Raji (cell line): ENCODE results near the gene POU2AF2.

ENCODE experiments used
- POLR2A ChIP-seq: IDR thresholded peaks from 2 replicates; pipeline ENCODE4 v1.6.1; 2011; ENCODE audit warnings: low read depth, low read length, control low read depth; ENCODE audit not compliant: insufficient read depth

Gene POU2AF2

DNA sequence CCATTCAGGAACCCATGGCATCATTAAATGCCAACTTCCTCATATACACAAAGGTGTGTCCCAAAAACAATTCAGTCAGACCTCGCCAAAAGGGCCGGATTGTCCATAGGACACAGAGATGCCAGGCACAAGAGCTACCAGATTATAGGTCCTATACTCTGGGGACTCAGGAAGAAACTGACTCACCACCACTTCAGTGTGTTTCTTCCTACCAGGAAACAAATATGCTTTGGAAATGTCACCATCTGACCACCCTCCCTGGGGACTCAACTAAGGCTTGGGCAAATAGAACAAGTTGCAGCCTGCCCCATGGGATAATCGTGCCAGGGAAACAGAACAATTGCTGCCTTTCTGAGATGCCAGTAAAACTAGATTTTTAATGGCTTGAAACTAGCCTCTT, 64.6 kb downstream of the POU2AF2 start:
- no peak for TF ChIP-seq POLR2A

DNA sequence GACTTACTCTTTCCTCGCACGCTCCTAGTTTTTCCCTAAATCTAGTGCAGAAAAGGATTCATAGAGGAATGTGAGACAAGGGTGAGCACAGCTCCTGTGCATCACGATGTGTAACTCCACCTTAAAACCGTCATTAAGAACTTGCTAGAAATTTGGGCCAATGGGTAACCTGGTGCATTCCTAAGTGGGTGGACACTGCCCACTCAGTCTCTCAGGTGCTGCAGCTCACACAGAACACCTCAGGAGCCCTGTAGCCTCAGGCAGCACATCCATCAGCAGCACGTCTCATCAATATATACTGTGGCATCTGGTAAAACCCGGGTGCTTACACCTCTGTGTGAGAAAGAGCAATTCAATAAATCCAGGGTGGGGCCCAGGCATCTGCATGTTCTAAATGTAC, 65.2 kb downstream of the POU2AF2 start:
- no peak for TF ChIP-seq POLR2A

DNA sequence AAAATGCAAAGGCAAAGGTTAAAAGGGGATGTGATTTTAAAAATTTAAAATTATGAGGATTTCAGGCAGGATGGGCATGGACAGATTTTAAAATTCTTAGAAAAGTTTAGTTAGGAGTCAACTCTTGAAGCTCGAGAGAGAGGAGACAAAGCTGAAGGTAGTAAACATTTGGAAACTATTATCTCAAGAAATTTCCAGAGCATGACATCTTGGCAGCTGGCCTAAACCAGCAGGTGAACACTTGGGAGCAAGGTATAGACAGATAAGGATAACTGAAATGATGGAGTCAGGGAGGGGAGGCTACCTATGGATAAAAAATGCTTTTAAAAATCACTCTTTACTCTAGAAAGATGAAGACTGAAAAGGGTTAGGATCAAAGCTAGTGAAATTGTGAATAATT, 66.6 kb downstream of the POU2AF2 start:
- no peak for TF ChIP-seq POLR2A

DNA sequence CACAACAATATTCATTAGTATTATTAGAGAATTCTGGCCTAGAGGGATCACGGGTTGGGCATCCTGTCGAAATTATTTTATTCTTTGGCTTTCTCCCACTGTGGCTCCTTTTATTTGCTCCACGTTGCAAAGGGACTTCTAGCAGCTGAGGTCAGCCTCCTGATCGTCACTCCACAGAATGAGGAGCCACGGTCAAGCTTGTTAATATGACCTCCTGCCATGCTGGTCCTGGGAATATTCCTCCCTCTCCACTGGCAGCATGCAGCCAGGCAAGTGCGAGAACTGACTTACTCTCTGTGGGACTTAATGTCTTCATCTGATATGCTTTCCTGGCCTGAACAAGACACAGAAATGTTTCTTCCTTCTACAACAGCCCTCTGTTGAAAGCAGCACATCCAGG, 73.8 kb downstream of the POU2AF2 start:
- no peak for TF ChIP-seq POLR2A

DNA sequence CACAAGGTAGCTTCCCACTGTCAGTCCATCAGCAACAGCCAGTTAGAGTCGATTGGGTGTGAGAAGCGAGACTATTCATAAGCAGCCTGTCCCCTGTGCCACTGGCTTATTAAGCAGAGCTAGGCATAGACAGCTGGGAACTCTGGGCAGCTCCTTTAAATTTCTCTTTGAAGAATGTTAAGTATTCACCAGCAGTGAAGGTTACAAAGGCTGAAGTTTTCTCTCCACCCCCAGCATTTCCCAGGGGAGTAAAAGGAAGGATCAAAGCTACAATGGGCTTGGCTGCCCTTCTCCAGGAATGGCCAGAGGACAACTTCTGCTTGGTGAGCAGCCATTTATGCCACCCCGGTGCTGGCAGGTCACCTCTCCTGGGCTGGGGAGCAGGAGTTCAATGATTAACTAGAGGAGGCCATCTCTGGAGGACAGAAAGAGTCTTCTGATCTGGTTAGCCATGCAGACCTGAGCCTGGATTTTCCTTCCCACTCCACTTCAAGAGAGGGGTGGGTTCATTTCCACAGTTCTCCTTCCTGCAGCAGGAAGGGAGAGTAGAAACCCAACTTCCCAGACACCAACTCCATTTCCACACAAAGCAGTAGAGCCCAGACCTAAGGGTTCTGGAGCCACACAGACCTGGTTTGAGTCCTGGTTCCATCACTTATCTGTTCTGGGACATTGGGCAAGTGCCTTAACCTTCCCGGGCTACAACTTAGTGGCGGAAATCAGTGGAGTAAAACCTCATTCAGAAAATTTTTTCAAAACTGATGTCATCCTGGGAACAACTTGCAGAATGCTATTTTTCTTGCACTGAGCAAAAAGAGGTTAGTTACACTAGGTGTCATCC, 75.4 kb downstream of the POU2AF2 start:
- no peak for TF ChIP-seq POLR2A

DNA sequence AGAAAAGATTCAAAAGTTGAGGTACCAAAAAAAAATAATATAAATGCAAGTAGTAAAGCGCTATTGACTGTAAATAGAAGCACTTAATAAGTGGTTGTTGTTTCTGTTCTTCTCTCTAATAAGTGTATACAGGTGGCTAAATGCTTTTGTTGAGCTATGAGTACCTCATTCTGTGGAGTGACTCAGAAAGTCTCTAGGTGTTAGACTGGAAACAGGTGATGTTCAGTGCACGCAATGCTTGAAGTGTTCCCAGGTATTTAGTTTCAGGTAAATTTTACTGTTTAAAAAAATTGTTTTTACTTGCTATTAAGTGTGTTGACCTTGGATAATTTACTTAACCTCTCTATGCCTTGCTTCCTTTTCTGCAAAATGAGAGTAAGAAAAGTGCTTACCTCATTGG, 77.0 kb downstream of the POU2AF2 start:
- TF ChIP-seq POLR2A, result no peak

DNA sequence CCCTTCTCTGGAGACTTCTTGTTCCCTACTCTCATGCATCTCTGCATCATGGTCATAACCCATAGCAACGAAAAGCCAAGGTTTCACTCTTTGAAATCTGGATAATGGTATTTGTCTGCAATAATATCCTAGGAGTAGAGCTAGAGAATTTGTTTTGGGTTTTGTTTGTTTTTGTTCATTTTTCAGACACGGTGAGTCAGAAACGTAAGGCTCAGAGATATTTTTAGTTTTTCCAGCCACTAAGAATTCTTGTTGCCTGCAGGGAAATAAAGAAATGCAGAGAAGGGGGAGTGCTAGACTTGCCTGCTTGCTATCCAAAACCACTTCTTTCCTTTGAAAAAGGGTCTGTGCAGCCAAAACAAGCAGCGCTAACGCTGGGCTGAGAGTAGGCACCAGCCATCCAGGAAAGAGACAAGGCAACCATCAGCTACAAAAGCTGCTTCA, 78.8 kb downstream of the POU2AF2 start:
- no peak for TF ChIP-seq POLR2A

DNA sequence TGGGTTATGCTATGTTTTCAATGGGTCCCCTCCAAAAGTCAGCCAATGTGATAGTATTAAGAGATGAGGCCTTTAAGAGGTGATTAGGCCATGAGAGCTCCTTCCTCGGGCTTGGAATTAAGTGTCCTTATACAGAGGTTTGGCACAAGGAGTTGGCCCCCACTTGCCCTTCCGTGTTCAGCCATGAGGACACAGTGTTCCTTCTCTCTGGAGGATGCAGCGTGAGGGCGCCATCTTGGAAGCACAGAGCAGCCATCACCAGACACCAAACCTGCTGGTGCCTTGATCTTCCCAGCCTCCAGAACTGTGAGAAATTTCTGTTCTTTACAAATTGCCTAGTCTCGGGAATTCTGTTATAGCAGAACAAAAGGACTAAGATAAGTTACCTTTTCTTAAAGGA, 79.7 kb downstream of the POU2AF2 start:
- TF ChIP-seq POLR2A, result no peak

DNA sequence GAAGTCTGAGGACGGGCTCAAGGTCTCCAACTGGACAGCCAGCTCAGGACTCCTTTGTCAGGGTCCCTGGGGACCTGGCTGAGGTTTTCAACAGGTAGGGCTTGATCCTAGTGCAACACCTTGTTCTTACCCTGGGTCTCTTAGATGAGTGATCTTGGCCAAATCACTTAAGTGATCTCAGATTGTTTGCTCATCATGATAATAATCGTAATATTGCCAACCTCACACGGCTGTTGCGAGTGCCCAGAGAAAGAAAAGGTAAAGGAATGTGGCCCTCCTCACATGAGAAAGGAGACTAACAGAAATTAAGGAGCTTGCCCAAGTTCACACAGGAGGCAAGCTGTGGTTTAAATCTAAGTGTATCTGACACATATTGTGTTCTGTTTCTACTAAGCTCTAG, 81.3 kb downstream of the POU2AF2 start:
- TF ChIP-seq POLR2A, result no peak

DNA sequence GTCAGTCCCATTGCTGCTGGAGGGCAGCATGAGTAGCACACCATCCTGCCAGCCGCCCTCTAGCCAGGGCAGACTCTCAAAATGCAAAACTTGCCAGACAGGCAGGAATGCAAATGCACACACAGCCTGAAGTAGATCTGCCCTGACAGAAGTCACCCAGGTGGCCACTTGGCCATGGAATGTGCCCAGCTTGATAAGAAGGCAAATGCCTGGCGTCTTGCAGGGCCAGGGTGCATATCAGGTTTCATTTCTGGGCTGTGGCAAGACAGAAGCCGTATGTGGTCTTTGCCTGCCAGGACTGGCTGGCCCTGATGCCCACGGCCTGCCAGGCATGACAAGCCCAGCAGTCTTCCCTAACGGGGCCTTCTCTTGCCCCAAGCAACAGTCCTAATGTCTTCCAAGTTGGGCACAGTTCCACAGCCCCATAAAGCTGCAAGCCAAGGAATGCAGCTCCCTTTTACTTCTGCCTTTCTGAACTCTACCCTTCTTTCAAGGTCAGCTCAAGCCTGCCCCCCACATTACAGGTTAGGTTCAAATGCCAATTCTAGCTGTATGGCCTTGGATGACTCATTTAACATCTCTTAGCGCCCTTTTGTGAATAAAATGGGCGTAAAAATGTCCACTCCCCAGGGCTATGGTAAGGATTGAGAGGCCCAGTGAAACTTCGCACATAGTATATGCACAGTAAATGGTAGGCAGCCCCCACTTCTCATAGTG, 82.5 kb downstream of the POU2AF2 start:
- TF ChIP-seq POLR2A, result no peak

DNA sequence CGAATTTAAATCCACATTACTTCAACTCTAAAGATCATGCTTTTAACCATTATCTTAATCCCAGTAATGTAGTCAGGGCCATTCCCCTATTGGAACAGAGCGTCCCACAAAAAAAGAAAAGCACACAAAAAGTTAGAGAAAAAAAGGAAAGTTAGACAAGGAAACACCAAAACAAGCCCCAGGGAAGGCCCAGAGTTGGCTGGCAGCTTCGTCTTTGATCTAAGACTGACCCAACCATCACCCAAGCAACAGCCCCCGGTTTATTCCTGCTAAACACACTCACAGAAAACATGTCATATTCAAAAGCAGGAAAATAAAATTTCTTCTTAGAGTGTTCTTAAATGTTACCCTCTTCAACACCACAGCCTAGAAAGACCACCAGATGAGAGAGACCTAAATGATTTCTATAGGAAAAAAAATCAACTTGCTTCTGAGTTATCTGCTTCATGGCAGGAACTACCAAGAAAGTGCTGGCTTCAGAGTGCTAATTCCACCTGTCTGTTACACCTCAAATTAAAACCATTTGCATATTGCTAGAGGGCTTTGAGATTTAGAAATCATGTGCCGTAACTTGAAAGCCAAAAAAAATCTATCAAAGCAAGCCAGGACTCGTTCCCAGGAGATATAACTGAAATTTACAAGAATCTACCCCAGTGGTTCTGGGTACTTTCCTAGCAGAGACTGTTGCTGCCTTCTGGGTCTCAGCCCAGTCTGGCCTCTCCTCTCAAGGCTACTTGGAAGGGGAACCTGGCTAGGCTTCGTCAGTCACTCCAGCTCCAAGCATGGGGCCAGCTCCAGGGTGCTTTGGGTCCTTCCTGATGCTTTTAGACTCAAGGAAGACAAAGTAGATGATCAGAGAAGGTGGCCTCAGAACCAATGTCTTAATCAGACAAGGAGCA, 84.0 kb downstream of the POU2AF2 start:
- no peak for TF ChIP-seq POLR2A

DNA sequence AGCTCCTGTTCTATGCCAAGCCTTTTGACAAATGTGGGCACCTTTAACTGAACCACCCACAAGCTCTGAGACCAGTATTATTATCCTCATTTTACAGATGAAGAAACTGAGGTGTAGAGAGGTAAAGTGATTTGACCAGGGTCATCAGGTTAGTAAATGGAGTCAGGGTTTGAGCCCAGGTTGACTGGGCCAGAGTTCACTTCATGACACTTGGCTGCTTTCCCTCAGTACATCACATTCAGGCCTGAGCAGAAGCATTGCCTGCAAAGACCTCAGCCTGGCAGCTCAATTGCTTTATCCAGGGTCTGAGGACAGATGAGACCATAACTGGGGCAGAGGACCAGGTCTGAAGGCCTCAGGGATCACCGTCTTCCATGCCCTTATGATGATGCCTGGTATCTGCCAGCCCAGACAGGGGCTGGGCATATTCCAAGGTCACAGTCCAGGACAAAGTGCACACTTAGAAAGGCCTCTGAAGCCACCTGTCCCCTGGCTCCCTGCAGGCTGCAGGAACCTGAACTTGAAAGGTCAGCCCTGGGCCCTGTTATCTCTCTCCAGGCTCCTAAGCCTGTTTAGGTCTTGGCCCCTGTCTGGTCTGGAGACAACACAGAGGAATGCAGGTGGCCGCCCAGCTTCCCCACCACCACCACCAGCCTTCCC, 84.8 kb downstream of the POU2AF2 start:
- TF ChIP-seq POLR2A, result no peak

DNA sequence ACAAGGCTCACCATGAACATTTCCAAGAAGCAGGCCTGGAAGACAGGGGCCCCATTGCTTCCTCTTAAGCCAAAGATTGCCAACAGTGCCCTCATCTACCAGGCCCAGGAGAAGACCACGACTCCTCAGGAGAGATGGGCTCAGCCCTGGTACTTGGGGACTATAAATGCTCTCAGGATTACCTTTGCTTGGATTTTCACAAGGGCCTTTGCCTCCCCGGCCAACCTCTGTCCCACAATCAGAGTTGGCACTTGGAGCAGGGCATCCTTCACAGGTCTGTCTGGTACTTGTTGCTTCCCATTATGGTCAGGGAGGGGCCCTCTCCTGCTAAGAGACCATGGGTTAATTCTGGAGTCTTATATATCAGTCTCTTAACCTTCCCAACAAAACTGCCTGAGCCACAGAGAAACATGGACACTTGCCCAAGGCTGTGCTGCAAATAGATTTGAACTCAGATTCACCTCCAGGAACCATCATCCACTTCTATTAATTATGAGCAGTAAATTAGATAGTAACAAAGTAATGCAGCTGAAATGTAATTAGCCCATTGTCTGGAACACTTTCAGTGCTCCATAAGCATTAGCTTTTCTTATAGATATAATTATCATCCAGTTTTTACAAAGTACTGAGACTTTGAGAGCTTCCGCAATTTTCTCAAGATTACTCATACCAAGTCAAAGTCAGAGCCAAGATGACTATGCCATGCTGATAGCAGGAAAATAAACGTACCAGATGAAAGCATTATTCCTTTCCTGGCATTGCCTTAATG, 86.4 kb downstream of the POU2AF2 start:
- TF ChIP-seq POLR2A, result no peak
